ENCODE measurements around the gene EIF4H. TPM values are rescaled to one million over a fixed set of nuclear protein-coding genes. Genes with fewer than 3 reads are reported as not detected.

EIF4H gene
- total and polyA plus RNA-seq, 9 of the 15 experiments (the other 6 are each of a cell fraction or from before 2014, with no cell fraction given) = 11.0 to 435 (median 319) TPM

DNA sequence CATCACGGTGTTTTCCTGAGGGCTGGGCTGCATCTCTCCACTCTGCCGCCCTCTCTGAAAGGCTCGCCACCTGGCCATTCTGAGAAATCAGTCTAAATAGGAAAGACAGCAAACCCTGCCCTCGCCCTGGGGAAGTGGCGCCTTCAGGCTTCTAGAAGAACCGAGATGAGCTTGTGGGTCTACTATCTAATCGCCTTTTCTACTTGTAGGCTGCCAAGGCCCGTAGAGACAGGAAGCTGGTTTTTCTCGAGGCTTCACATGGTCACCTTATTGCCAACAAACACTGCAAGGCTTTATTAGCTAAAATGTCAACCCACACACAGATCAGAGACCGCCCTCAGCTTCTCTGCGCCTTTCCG is 57.1 kb downstream of the EIF4H start:
- Histone ChIP-seq H3K9me3 (replicated peaks; ENCODE audit: control insufficient read depth, insufficient read depth, low read depth, low read length) (no peaks in the 10 kb centered on the region), H3K27ac (ENCODE audit: extremely low read depth, low read depth, low read length) (no peak overlapping the region), H3K4me3 (no peak overlapping the region), H3K27me3 (ENCODE audit: control insufficient read depth in 2 of 2, insufficient read depth in 2 of 2, low read length in 2 of 2) (no peaks in the 10 kb centered on the region), H2AFZ (ENCODE audit: low read depth, low read length) (no peak overlapping the region), H3K79me2 (ENCODE audit: control insufficient read depth, insufficient read depth, low read length) (no peaks in the 10 kb centered on the region), H4K20me1 (replicated peaks; ENCODE audit: control insufficient read depth, insufficient read depth, low read length) (peaks cover 8% of the 10 kb centered on the region; the same call in 1 of the 2 replicates), H3K9ac (ENCODE audit: insufficient read depth in 1 of 2, low read depth in 2 of 2, low read length in 2 of 2) (no peak overlapping the region), H3K9me1 (ENCODE audit: control insufficient read depth, insufficient read depth, low read length) (no peaks in the 10 kb centered on the region), H3K4me1 (replicated peaks in 1 of 2; ENCODE audit: control insufficient read depth in 2 of 2, insufficient read depth in 2 of 2, low read length in 2 of 2) (peaks cover 0 to 9% of the 10 kb centered on the region in 2 experiments; a peak in 4 of 5 replicates), H3K36me3 (ENCODE audit: control insufficient read depth, insufficient read depth, low read length) (peaks cover 80% of the 10 kb centered on the region), H3K4me2 (ENCODE audit: insufficient read depth, low read length) (no peak overlapping the region)
- in situ Hi-C loops (cut with MboI) = no loop called here
- DNase-seq (ENCODE audit: extremely low read depth in 1 of 4, low spot score in 3 of 4) (no peak), FAIRE-seq (no peak), ATAC-seq (no peak)
- ChIA-PET POLR2A (interaction anchor here (0.6 to 1.0 kb wide), 3 partner anchors 8 to 475 kb away, joined by 3 to 4 read pairs (median 3); no protein-coding TSS in a partner anchor), CTCF (ENCODE audit: low intra/inter-chr PET ratio) (no interaction called here)
- BruUV-seq (replicated peaks) = no TSS peak
- TF ChIP-seq, protein P1, sequence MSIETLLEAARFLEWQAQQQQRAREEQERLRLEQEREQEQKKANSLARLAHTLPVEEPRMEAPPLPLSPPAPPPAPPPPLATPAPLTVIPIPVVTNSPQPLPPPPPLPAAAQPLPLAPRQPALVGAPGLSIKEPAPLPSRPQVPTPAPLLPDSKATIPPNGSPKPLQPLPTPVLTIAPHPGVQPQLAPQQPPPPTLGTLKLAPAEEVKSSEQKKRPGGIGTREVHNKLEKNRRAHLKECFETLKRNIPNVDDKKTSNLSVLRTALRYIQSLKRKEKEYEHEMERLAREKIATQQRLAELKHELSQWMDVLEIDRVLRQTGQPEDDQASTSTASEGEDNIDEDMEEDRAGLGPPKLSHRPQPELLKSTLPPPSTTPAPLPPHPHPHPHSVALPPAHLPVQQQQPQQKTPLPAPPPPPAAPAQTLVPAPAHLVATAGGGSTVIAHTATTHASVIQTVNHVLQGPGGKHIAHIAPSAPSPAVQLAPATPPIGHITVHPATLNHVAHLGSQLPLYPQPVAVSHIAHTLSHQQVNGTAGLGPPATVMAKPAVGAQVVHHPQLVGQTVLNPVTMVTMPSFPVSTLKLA (conservative IDR thresholded peaks at IDR 0.05) = no peak
- TF ChIP-seq POLR2AphosphoS5 (IDR thresholded peaks at IDR 0.05; ENCODE audit: control insufficient read depth, insufficient read depth, low read depth, low read length) = 0 out of 2 replicates have a peak, but pooled peaks have one; percentile 32
- WGBS (ENCODE audit: insufficient coverage, low coverage, missing lambda C conversion rate) = 94% methylated on average over 12 of the region's 12 CpGs
- intact Hi-C loops (cut with micrococcal nuclease) = no loop called here

Measured in K562 (cell line).